ENCODE data around the gene RIIAD1. TPM values are rescaled to one million over a fixed set of nuclear protein-coding genes. Genes with fewer than 3 reads are reported as not detected.
"Not testable (repeated sequence)": the region's sequence is repeated elsewhere in the genome, so short reads cannot be mapped to it uniquely, and the experiment has no call there.

The RIIAD1 gene, protein sequence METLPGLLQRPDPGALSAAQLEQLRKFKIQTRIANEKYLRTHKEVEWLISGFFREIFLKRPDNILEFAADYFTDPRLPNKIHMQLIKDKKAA
- not detected in 2 replicates for total RNA-seq

DNA sequence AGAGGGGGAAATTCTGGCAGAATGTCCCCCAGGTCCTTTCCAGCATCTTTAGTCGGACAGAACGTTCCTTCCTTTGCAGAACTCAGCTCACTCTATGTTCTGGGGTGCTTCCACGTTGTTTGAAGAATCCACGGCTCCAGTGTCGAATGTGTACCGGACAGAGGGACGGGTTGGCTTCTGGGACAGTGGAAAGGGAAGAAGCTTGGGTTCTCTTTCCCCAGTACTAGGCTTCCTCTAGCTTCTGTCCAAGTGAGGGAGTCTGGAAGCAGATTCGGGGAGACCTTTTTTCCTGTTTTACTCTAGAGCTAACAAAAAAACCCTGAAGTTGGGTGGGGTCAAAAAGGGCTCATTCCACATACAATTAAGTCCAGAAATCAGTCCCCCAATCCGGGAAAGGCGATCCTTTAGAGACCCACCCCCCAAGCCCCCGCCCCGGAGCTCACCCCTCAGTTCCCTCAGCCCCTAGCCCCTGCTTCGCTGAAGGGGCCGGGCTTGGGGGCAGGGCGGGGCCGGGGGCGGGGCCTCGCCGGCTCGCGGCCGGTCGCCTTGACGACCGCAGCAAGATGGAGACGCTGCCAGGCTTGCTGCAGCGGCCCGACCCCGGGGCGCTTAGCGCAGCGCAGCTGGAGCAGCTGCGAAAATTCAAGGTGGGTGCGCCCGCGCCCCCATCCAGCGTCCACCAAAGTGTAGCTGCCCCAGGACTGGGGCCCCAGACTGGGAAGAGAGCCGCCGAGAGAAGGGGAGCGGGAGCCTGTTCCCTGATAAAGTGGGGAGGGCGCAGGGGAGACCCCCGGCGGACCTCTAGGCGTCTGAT lies at the start of gene RIIAD1:
TSS of gene RIIAD1 (plus strand) at position 549 of the 814 bp plus-strand sequence. CDS start at position 564, 15 bp downstream.
- no peak for DNase-seq (ENCODE audit: extremely low read depth, low read depth, low spot score)

DNA sequence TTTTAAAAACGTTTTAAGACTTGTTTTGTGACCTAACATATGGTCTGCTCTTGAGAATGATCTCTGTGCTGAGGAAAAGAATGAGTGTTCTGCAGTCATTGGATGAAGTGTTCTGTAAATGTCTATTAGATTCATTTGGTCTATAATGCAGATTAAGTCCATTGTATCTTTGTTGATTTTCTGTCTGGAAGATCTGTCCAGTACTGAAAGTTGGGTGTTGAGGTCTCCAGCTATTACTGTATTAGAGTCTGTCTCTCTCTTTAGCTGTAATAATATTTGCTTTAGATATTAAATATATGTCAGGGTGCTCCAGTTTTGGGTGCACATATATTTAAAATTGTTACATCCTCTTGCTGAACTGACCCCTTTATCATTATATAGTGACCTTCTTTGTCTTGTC lies 47.9 kb upstream of the RIIAD1 start:
- no peak for DNase-seq (ENCODE audit: extremely low read depth, low read depth, low spot score)

DNA sequence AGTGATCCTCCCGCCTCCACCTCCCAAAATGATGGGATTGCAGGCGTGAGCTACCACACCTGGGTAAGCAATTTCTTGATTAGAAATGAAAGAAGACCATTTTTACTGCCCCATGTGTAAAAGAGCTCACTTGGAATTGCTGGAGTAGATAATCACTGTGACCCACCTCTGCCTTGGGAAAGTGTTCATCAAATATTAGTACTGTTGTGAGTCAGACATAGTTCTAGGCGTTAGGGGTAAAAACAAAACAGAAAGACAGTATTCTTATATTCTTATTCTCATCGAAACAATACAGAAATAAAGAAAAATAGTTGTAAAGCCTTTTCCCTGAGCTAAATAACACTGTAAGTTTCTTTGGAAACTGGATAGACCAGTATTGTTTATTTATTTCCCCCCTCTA lies 40.9 kb upstream of the RIIAD1 start:
- DNase-seq (ENCODE audit: extremely low read depth, low read depth, low spot score) = no peak

DNA sequence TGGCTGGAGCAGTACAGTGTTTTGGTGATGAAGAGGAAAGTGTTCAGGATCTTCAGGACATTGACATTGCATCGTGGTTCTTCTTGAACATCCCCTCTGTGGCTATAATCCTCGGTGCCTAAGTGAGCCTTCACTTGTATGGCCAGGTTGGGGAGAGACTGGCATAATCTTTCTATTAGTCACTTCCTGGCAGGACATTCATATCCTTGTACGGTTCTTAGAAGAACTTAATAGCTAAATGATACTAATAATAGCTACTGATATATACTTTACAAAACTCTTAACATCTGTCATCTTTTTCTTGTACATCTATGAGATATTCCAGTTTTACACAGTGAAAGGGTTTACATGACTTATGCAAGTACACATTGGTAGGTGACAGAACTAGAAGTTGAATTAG lies 40.5 kb upstream of the RIIAD1 start:
- peak; percentile 84 for DNase-seq (ENCODE audit: extremely low read depth, low read depth, low spot score)

DNA sequence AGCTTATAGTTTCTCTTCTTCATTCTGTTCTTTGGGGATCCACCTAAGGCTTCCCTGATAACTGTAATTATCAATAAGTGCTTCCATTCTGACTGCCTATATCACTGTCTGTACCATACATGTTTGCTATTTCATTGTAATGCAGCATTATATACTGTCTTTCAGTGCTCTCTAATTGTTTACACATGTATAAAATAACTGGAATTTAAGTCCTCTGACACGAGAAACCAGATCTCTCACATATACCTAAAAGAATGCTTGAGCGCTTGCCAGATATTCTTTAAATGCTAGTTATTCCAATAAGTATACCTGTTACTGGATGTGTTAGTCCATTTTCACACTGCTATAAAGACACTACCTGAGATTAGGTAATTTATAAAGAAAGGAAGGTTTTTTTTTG lies 39.4 kb upstream of the RIIAD1 start:
- DNase-seq (ENCODE audit: extremely low read depth, low read depth, low spot score) = no peak

DNA sequence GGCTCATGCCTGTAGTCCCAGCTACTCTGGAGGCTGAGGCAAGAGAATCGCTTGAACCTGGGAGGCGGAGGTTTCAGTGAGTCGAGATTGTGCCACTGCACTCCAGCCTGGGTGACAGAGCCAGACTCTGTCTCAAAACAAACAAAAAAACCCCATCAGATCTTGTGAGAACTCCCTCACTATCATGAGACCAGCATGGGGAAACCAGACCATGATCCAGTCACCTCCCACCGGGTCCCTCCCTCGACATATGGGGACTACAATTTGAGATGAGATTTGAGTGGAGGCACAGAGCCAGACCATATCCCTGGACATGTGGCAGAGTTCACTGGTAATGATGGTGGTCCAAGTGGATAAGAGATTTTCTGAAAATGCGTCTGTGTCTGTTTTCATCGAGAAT lies 38.4 kb upstream of the RIIAD1 start:
- DNase-seq (ENCODE audit: extremely low read depth, low read depth, low spot score) = not testable (repeated sequence)

- DNase-seq (ENCODE audit: extremely low read depth, low read depth, low spot score) = no peak
These were observed 37.2 kb upstream of the RIIAD1 start for GRCh38 chr1:151684128-151684527.

- no peak for DNase-seq (ENCODE audit: extremely low read depth, low read depth, low spot score)
These were observed 34.8 kb upstream of the RIIAD1 start for GRCh38 chr1:151686561-151686960.

- no peak for DNase-seq (ENCODE audit: extremely low read depth, low read depth, low spot score)
These were observed 31.8 kb upstream of the RIIAD1 start for GRCh38 chr1:151689494-151689893.

DNA sequence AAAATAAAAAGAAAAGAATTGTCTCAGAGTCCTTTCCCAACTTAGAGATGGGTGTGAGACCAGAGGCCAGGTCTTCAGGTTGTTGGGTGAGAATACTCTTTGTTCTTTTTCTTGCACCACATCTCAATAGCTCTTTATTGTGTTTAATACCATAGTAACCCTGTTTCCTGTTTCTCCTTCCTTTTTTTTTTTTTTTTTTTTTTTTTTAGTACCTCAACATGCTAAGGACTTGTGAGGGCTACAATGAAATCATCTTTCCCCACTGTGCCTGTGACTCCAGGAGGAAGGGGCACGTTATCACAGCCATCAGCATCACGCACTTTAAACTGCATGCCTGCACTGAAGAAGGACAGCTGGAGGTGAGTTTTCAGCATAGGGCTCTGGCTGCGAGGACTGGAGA lies 29.1 kb upstream of the RIIAD1 start:
- DNase-seq (ENCODE audit: extremely low read depth, low read depth, low spot score) = no peak

DNA sequence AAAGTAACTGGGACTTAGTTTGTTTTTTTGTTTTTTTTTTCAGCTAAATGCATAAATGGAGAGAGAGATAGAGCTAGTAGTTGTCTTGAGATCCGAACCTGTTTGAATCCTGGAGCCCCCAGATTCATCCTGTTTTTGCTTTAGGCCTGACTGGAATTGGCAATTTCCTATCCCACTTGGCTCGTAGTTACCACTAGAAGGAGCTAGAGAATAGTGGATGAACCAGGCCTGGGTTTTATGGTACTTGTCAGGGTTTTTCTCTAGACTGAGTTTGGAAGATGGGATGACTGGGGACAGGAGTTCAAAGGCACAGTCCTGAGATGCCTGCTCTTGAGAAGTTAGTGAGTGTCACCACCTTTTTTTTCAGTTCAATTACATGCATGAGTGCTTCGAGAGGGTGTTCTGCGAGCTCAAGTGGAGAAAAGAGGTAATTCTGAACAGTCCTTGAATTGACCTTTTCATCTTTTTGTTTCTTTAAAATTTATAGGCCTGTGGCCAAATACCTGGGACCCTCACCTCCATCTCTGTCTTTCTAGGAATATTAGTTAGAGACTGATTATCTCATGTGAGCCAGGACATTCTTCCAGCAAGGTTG lies 28.2 kb upstream of the RIIAD1 start:
- no peak for DNase-seq (ENCODE audit: extremely low read depth, low read depth, low spot score)

GRCh38 chr1:151701515-151701914 lies 19.8 kb upstream of the RIIAD1 start:
- no peak for DNase-seq (ENCODE audit: extremely low read depth, low read depth, low spot score)

- DNase-seq (ENCODE audit: extremely low read depth, low read depth, low spot score) = no peak
These were observed 18.4 kb upstream of the RIIAD1 start for GRCh38 chr1:151702936-151703335.

- DNase-seq (ENCODE audit: extremely low read depth, low read depth, low spot score) = no peak
These were observed 17.5 kb upstream of the RIIAD1 start for GRCh38 chr1:151703813-151704212.

DNA sequence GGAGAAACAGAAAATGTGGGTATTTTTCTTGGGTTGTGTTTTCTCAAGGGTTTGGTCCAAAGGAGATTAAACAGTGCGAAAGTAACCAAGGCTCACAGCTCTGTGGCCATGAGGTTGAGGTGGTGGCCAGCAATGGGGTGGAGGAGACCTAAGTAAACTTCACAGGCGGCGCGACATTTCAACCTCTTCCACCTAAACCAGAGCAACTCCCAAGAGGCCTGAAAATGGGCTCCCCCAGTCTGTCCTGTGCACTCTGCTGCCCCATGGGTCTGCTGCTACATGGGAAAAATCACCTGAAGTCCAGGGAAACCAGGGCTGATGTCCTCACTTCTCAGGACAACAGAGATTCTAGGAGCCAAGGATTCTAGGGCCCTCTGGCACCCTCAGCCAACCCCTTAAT lies 17.1 kb upstream of the RIIAD1 start:
- DNase-seq (ENCODE audit: extremely low read depth, low read depth, low spot score) = no peak

DNA sequence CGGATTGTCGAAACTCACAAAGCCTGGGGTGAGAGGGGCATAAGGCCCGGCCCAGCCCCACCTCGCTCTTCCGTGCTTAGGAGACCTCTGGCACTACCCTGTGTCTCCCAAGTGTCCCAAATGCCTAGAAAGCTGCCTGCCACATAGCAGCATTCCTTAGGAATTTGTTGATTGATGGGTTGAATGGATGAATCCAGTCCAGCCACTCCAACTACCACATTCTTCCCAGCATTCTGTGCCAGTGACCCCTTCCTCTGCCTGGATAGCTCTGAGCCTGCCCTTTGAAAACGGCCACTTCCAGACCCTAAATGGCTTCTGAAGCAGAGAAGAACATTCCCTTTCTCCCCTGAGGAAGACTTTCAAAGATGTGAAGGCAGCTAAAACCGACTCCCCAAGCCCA lies 16.2 kb upstream of the RIIAD1 start:
- no peak for DNase-seq (ENCODE audit: extremely low read depth, low read depth, low spot score)

DNA sequence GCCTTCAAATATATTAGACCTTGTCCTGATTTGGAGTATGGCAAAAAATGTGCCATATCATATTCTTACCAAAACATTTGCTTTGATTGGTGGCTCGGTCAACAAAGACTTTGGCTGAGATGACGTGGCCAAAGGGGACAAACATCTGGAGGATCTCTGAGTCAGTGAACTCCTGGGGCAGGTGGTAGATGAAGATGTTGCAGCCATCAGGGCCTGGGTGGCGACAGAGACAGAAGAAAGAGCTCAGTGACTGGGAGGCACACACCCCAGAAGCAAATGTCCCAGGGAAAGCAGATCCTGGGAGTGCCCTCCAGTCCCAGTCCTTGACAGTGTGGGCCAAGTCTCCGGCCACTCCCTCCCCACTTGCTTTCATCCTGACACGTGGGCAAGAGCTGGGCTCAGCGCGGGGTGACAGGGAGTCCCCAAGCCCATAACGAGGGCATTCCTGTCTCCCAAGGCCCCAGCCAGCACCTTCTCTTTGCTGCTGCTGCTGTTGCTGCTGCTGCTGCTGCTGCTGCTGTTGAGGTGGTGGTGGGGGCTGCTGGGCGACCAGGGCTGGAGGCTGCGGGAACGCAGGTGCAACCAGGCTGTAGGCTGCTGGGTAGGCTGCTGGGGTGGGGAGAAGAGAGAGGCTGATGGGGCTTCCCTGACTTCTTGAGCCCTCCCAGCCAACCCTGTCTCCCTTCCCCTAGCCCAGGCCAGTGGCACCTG lies 15.4 kb upstream of the RIIAD1 start:
- no peak for DNase-seq (ENCODE audit: extremely low read depth, low read depth, low spot score)

GRCh38 chr1:151706464-151707415 lies 14.6 kb upstream of the RIIAD1 start:
- no peak for DNase-seq (ENCODE audit: extremely low read depth, low read depth, low spot score)

DNA sequence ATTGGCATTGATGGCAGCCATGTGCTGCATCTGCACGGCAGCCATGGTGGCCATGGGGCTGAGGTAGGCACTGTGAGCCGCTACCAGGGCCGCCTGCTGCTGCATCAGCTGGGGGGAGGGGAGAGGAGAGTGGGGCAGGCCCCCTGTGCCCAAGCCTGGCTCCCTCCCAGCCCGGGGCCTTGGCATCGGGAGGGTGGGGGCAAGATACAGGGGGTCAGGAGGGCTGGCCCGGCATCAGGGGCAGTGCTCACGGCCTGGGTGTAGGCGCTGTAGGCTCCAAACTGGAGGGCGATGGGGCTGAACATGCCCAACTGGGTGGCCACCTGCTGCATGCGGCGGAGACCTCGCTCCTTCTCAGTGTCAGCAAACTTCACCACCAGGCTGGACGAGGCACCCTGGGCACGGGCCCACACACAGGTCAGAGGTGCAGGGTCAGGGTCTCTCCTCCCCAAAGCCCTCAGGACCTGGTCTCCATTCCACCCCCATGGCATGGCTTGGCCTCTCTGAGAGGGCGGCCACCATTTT lies 13.7 kb upstream of the RIIAD1 start:
- DNase-seq (ENCODE audit: extremely low read depth, low read depth, low spot score) = no peak

DNA sequence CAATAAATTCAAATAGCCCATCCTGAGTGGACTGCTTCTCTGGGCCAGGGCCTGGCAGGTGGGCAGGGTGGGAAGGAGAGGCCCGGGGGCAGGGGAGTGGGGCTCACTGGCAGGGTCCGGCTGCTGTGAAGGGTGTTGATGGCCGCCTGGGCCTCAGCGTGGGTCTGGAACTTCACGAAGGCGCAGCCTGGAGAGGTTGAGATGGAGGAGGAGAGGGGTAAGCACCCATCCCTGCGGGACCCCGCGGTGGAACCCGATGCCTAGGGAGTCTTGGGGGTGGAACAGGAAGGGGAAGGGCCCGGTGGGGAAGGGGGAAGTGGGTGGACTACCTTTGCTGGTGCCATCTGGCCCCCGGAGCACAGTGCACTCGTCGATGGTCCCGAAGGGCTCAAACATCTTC lies 12.4 kb upstream of the RIIAD1 start:
- DNase-seq (ENCODE audit: extremely low read depth, low read depth, low spot score) = no peak

Data from glomerular endothelial cell (primary cell).